HepG2 (cell line): ENCODE results near the gene KIAA0040. TPM values are rescaled to one million over a fixed set of nuclear protein-coding genes. Genes with fewer than 3 reads are reported as not detected.

Experiments used
- ATAC-seq: fragments of 200-7000 bp; cut with Tn5 transposase; 3 replicates; pipeline ENCODE4 v1.9.1; 2020; ENCODE audit warnings: mild to moderate bottlenecking, moderate library complexity
- BruUV-seq: library from RNA; stranded (reverse); fragments of 400-500 nt; replicated peaks from 2 replicates; lab custom pipeline; 2021; lab: Mats Ljungman, UMichigan
- CTCF ChIA-PET: fragments of 300-600 bp; formaldehyde crosslinking; extraction: SDS; loops from one replicate; lab custom pipeline; 2021; ENCODE audit warnings: low total read pairs, inconsistent platforms, low intra/inter-chr PET ratio; lab: Yijun Ruan, JAX
- POLR2A ChIA-PET: fragments of 350-600 bp; sonication (Branson Sonifier 250); formaldehyde crosslinking; loops from one replicate; lab custom pipeline; 2020; ENCODE audit warnings: antibody characterized with exemption, inconsistent platforms; lab: Yijun Ruan, JAX
- DNase-seq: peaks from one replicate; pipeline ENCODE4 v3.0.0-alpha.2; 2015; ENCODE audit warnings: low spot score
- FAIRE-seq: peaks from 3 replicates; lab custom pipeline; 2011; peaks lifted over from hg19 to GRCh38; lab: Jason Lieb, UNC
- H2AFZ ChIP-seq: one replicate; pipeline ENCODE4 v1.6.1; 2011; ENCODE audit warnings: low read length, inconsistent platforms
- H3K27ac ChIP-seq: fragments of 300-600 bp; 3 replicates; pipeline ENCODE4 v1.8.0; 2011; ENCODE audit warnings: mixed run types, mild to moderate bottlenecking, mixed read lengths, low read length, inconsistent platforms; ENCODE audit not compliant: insufficient read depth; ENCODE audit errors: extremely low read length
- H3K27me3 ChIP-seq, 2 experiments: fragments of 200-600 bp in 1 of 2; 2 replicates in 1 of 2; 3 replicates in 1 of 2; pipeline versions ENCODE4 v1.6.0 to v1.8.0; 2011; ENCODE audit warnings: low read length in 2 of 2, mild to moderate bottlenecking in 2 of 2, moderate library complexity in 2 of 2, inconsistent platforms in 1 of 2; ENCODE audit not compliant: insufficient read depth in 2 of 2, control insufficient read depth in 1 of 2
- H3K36me3 ChIP-seq, 2 experiments: fragments of 200-600 bp in 1 of 2; replicated peaks in 1 of 2; 2 replicates in 1 of 2; 3 replicates in 1 of 2; pipeline versions ENCODE4 v1.5.1 to v1.8.0; 2011; ENCODE audit warnings: low read length in 2 of 2, inconsistent platforms in 1 of 2; ENCODE audit not compliant: insufficient read depth in 2 of 2, control insufficient read depth in 1 of 2
- H3K4me1 ChIP-seq: 2 replicates; pipeline ENCODE4 v1.5.1; 2012; ENCODE audit warnings: low read length, inconsistent platforms; ENCODE audit not compliant: insufficient read depth
- H3K4me2 ChIP-seq: 2 replicates; pipeline ENCODE4 v1.6.0; 2011; ENCODE audit warnings: low read depth, low read length, inconsistent platforms
- H3K4me3 ChIP-seq, 3 experiments: fragments of 200-600 bp in 1 of 3; sonication (generic), shearing (Covaris generic) in 1 of 3; replicated peaks in 1 of 3; 2 replicates each; pipeline ENCODE4 v1.5.1; 2011 to 2016; ENCODE audit warnings: low read length in 3 of 3, inconsistent platforms in 2 of 3, low read depth in 2 of 3, mild to moderate bottlenecking in 2 of 3, control low read depth in 1 of 3, mixed read lengths in 1 of 3; ENCODE audit not compliant: insufficient read depth in 1 of 3
- H3K79me2 ChIP-seq: one replicate; pipeline ENCODE4 v1.6.1; 2011; ENCODE audit warnings: low read length, inconsistent platforms; ENCODE audit not compliant: insufficient read depth
- H3K9ac ChIP-seq: 2 replicates; pipeline ENCODE4 v1.6.0; 2011; ENCODE audit warnings: mild to moderate bottlenecking, low read depth, low read length, inconsistent platforms; ENCODE audit not compliant: insufficient read depth
- H3K9me3 ChIP-seq: 2 replicates; pipeline ENCODE4 v1.5.1; 2012; ENCODE audit warnings: mild to moderate bottlenecking, low read length
- H4K20me1 ChIP-seq: 2 replicates; pipeline ENCODE4 v1.6.0; 2011; ENCODE audit warnings: inconsistent platforms, mild to moderate bottlenecking, low read length, moderate library complexity; ENCODE audit not compliant: insufficient read depth
- FOXK2 ChIP-seq: fragments of 450-650 bp; IDR thresholded peaks from 2 replicates; pipeline ENCODE4 v1.6.1; 2016
- HMGXB3 ChIP-seq: sonication (generic); formaldehyde crosslinking; IDR thresholded peaks from 2 replicates; pipeline ENCODE4 v1.4.0; 2020; ENCODE audit warnings: missing genetic modification reagents, borderline replicate concordance
- HNF4A ChIP-seq: sonication (generic); formaldehyde crosslinking; IDR thresholded peaks from 2 replicates; pipeline ENCODE4 v1.4.0; 2020; ENCODE audit warnings: missing genetic modification reagents
- MED8 ChIP-seq: sonication (generic); formaldehyde crosslinking; IDR thresholded peaks from 2 replicates; pipeline ENCODE4 v1.8.1; 2023; ENCODE audit warnings: mild to moderate bottlenecking, missing genetic modification reagents; ENCODE audit not compliant: insufficient replicate concordance
- PHF20 ChIP-seq: sonication (generic); formaldehyde crosslinking; IDR thresholded peaks from 2 replicates; pipeline ENCODE4 v1.5.0; 2020; ENCODE audit warnings: mild to moderate bottlenecking, missing genetic modification reagents
- ZNF609 ChIP-seq: sonication (generic); formaldehyde crosslinking; IDR thresholded peaks from 2 replicates; pipeline ENCODE4 v1.4.0; 2020; ENCODE audit warnings: mild to moderate bottlenecking, missing genetic modification reagents, borderline replicate concordance
- ZNF766 ChIP-seq: sonication (generic); formaldehyde crosslinking; IDR thresholded peaks from 2 replicates; pipeline ENCODE4 v1.5.0; 2020; ENCODE audit warnings: missing genetic modification reagents, borderline replicate concordance
- ZNF83 ChIP-seq: sonication (generic); formaldehyde crosslinking; IDR thresholded peaks from 2 replicates; pipeline ENCODE4 v1.4.0; 2020; ENCODE audit warnings: missing genetic modification reagents, mild to moderate bottlenecking, borderline replicate concordance
- WGBS: methylation state at CpG from one replicate; pipeline ENCODE4 v1.1.6; 2017; ENCODE audit warnings: low lambda C conversion rate; 5-methylcytosine and 5-hydroxymethylcytosine counted together
- in situ Hi-C: cut with HindIII; loops from 2 replicates; pipeline ENCODE4 v1.10.0; 2017; ENCODE audit warnings: low pct_unique_long_range_greater_than_20kb; ENCODE audit not compliant: extremely low pct_ligation_motif_present
- intact Hi-C: fragments of 100-400 bp; cut with micrococcal nuclease; formaldehyde crosslinking; loops from one replicate; pipeline ENCODE4 v1.10.0; 2022; ENCODE audit not compliant: unreplicated experiment
- polyA plus RNA-seq, 8 experiments: library from polyadenylated mRNA; depleted of rRNA in 3 of 8; stranded (reverse) in 7 of 8; unstranded in 1 of 8; fragments of >200 nt; fragmentation: Illumina TruSeq in 4 of 8; extraction: Trizol in 4 of 8; gene quantifications; 2 replicates each; pipeline versions ENCODE4 v1.2.1 to v1.2.3, GENCODE V29; 2011 to 2016; ENCODE audit warnings: low read depth in 4 of 8, missing spikeins in 1 of 8, mixed read lengths in 1 of 8; ENCODE audit not compliant: insufficient read depth in 1 of 8
- total RNA-seq, 5 experiments: library from RNA; depleted of rRNA; stranded (reverse); fragments of >200 nt; fragmentation: Illumina TruSeq; extraction: Trizol; gene quantifications; 2 replicates each; pipeline ENCODE4 v1.2.3, GENCODE V29; 2016; ENCODE audit warnings: low read depth in 1 of 5

Gene KIAA0040
- total and polyA plus RNA-seq, 2 of the 13 experiments (the other 11 are each of a cell fraction or from before 2014, with no cell fraction given): 0.24 to 0.26 TPM

- no peak overlapping the region for H3K4me2 ChIP-seq
- H3K27me3 ChIP-seq: peaks cover 0 to 6% of the 10 kb centered on the region in 2 experiments; a peak in 2 of 5 replicates
- H3K27ac ChIP-seq: no peak overlapping the region
- ATAC-seq: no peak
- H3K9ac ChIP-seq: no peak overlapping the region
- no peaks in the 10 kb centered on the region for H3K36me3 ChIP-seq
- CTCF ChIA-PET: no interaction called here
- no peaks in the 10 kb centered on the region for H3K79me2 ChIP-seq
- no peak for FAIRE-seq
- H3K4me1 ChIP-seq: peaks cover 21% of the 10 kb centered on the region
- H2AFZ ChIP-seq: no peak overlapping the region
- no peak for DNase-seq
- BruUV-seq: no TSS peak
- POLR2A ChIA-PET: no interaction called here
- TF ChIP-seq ZNF766 (CRISPR knock-in tag): no peak
- no peak for TF ChIP-seq PHF20 (CRISPR knock-in tag)
- no peak overlapping the region for H3K4me3 ChIP-seq
- in situ Hi-C loops: no loop called here
- no peaks in the 10 kb centered on the region for H4K20me1 ChIP-seq
- intact Hi-C loops: no loop called here
- WGBS: 15% methylated on average over 2 of the region's 2 CpGs
- no peaks in the 10 kb centered on the region for H3K9me3 ChIP-seq
These were observed 3.6 kb downstream of the KIAA0040 start for GRCh38 chr1:175188936-175189335.

- H3K79me2 ChIP-seq: no peaks in the 10 kb centered on the region
- H3K27me3 ChIP-seq: peaks cover 0 to 2% of the 10 kb centered on the region in 2 experiments; a peak in 2 of 5 replicates
- no peak overlapping the region for H3K27ac ChIP-seq
- no peak overlapping the region for H2AFZ ChIP-seq
- H4K20me1 ChIP-seq: no peaks in the 10 kb centered on the region
- no peak overlapping the region for H3K4me3 ChIP-seq
- no peaks in the 10 kb centered on the region for H3K9me3 ChIP-seq
- ATAC-seq (no peak), DNase-seq (no peak), FAIRE-seq (no peak)
- H3K36me3 ChIP-seq: no peaks in the 10 kb centered on the region
- intact Hi-C loops (no loop called here), in situ Hi-C loops (no loop called here)
- ChIA-PET CTCF (no interaction called here), POLR2A (no interaction called here)
- no TSS peak for BruUV-seq
- WGBS: 24% methylated on average over 2 of the region's 2 CpGs
- peaks cover 4% of the 10 kb centered on the region for H3K4me1 ChIP-seq
- no peak overlapping the region for H3K4me2 ChIP-seq
- H3K9ac ChIP-seq: no peak overlapping the region
- TF ChIP-seq ZNF83 (CRISPR knock-in tag) (no peak), FOXK2 (no peak), HMGXB3 (CRISPR knock-in tag) (no peak), ZNF609 (no peak), MED8 (CRISPR knock-in tag) (no peak), HNF4A (CRISPR knock-in tag) (no peak)
These were observed 6.0 kb downstream of the KIAA0040 start for GRCh38 chr1:175186433-175187160.
